GM21515 (cell line): ENCODE data around the gene MMP21.

Source experiments
- ATAC-seq: cut with Tn5 transposase; IDR thresholded peaks from one replicate; pipeline ENCODE4 v1.9.1; 2021; ENCODE audit not compliant: unreplicated experiment

The MMP21 gene

GRCh38 chr10:125766511-125766910 lies 9.1 kb downstream of the MMP21 start:
- ATAC-seq, result no peak

GRCh38 chr10:125765835-125766234 lies 9.8 kb downstream of the MMP21 start:
- no peak for ATAC-seq

- no peak for ATAC-seq
Measured at GRCh38 chr10:125762692-125763648, 12.7 kb downstream of the MMP21 start.

DNA sequence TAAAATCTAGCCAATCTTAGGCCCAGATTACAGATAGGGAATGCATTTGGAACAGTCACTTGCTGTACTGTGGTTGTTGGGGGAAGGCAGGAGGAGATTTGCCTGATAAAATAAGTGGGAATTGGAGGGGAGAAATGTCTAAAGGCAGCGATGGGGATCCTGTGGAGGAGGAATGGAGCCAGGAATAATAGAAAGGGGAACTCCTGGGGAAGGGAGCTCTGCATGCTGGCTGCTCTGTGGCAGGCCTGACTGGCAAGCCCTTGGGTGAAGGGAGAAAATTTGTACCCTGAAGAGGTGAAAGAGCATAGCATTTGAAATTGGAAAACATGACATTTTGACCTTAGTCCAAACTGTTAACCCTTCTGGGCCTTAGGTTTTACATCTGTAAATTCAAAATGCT lies 13.7 kb downstream of the MMP21 start:
- no peak for ATAC-seq

DNA sequence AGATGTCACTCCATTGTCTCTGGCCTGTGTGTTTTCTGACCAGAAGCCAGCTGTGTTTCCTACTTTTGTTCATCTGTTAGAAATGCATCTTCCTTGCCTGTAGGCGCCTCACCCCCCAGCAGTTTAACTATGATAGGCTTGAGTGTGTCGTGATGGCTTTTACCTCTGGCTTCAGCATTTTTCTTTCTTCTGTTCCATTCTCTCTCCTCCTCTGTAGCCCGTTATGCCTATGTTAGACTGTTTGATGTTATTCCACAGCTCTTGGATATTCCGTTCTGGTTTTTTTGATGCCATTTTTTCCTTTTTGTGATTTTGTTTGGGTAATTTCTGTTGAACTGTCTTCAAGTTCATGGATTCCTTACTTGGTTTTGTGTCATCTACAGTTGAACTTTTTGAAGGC lies 17.9 kb downstream of the MMP21 start:
- no peak for ATAC-seq

DNA sequence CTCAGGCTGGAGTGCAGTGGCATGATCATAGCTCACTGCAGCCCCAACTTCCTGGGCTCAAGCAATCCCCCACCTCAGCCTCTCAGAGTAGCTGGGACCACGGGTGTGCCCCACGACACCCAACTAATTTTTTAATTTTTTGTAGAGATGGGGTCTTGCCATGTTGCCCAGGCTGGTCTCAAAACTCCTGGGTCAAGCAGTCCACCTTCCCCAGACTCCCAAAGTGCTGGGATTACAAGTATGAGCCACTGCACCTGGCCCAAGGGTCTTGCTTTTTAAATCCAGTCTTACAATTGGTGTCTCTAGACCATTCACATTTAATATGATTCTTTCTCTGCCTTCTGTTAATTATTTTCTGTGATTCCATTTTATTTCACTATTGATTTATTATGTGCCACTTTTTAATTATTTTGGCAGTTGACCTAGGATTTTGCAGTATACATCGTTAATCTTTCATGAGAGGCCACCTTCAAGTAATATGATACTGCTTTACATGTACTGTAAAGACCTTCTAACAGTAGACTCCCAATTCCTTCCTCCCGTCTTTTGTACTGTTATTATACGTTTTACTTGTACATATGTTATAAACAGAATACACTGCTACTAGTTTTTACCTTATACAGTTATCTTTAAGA lies 18.7 kb downstream of the MMP21 start:
- ATAC-seq, result no peak

GRCh38 chr10:125756196-125756595 lies 19.4 kb downstream of the MMP21 start:
- ATAC-seq, result no peak

- no peak for ATAC-seq
Measured at GRCh38 chr10:125747417-125747816, 28.2 kb downstream of the MMP21 start.

- no peak for ATAC-seq
Measured at GRCh38 chr10:125744909-125745308, 30.7 kb downstream of the MMP21 start.

- ATAC-seq, result no peak
Measured at GRCh38 chr10:125742465-125742864, 33.2 kb downstream of the MMP21 start.

GRCh38 chr10:125739994-125740679 lies 35.5 kb downstream of the MMP21 start:
- ATAC-seq, result no peak

GRCh38 chr10:125738206-125738605 lies 37.4 kb downstream of the MMP21 start:
- no peak for ATAC-seq

- ATAC-seq, result no peak
Measured at GRCh38 chr10:125734823-125735222, 40.8 kb downstream of the MMP21 start.

DNA sequence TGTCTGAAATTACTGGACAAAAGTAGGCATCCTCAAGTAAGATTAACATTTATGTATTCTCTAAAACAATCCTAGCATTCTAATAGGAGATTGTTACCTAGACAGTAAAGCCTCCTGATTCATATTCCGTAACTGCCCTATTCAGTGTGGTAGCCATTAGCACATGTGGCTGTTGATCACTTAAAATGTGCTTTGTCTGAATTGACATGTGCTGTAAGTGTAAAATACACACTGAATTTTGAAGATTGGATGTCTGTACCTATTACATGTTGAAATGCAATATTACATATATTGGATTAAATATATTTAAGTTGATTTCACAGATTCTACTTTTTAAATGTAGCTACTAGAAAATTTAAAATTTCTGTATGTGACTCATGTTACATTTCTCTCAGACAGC lies 41.5 kb downstream of the MMP21 start:
- no peak for ATAC-seq

- no peak for ATAC-seq
Measured at GRCh38 chr10:125727436-125727835, 48.2 kb downstream of the MMP21 start.

GRCh38 chr10:125726914-125727313 lies 48.7 kb downstream of the MMP21 start:
- no peak for ATAC-seq

DNA sequence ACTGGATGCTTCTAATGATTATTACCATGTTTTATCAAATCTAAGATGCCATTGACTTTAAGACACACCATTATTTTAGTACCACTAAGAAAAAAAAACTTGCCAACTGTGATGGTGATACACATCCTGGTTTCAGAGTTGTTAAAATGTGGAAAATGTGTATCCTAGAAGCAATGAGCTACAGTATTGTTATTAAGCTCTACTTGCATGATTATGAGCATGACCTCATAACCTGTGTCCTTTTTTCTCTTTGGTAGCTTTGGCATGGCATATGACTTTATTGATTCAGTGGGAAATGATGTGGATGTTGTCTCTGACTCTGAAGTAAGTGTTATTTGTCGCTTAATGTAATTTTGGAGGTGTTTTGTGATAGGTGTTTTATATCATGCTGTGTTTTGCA lies 52.8 kb downstream of the MMP21 start:
- no peak for ATAC-seq

GRCh38 chr10:125721035-125721434 lies 54.6 kb downstream of the MMP21 start:
- ATAC-seq, result no peak

DNA sequence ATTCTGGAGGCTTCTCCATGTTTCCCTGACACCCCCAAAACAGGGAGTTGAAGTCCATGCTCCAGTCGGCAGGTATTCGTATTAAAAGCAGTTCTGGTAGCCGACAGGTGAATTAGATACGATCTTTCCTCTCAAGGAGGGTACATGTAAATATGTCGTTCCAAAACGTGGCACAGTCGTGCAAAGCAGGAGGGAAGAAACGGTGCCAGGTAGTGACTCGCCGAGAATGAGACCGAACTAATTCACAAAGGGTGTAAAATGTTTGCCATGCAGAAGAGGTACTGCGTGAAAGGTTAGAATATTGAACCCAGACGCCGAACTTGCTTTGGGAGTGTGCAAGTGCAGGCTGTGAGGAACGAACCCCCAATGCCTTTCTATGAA lies 55.6 kb downstream of the MMP21 start:
- ATAC-seq, result no peak

DNA sequence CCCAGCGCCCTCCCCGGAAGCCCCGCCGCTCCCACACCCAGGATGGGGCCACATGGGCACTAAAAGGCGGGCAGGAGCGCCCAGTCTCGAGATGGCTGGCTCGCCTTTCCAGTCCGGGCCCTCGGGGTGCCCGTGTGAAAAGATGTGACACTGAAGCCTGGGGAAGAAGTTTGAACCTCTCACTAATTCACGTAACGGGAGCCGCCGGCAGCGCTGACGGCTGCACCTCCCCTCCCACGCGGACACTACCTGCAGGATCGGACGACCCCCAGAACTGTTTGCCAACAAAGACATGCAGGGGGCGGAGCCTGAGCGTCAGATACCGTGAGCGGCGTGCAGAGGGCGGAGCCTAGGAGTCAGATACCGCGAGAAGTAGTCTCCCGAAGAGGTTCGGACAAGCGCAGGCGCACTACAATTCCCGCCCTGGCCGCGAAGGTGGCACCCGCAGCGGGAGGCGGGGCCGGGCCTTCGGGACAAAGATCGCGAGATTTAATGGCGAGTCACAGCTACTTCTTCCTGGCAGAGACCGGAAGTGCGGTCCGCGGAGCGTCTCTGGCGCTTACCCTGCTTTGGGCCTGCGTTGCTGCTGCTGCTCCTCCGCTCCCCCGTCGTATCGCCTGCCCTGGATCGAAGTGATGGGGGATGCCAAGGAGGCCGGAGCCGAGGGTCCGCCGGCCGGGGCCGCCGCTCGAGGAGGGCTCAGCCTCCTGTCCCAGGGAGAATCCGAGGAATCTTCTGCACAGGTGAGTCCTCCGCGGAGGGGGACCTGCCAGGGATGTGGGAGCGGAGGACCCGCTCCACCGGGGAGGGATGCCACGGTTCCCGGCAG lies 56.2 kb downstream of the MMP21 start, which contains the start of gene EDRF1:
TSS of gene EDRF1 (plus strand) at position 537 of the 829 bp plus-strand sequence. CDS start at position 636, 99 bp downstream.
- ATAC-seq, result peak; percentile 96
